Superior temporal gyrus (tissue), 1 donor: Measurements from ENCODE around the gene UBTFL1.
"Not testable (repeated sequence)": the region's sequence is repeated elsewhere in the genome, so short reads cannot be mapped to it uniquely, and the experiment has no call there.

Experiments
- DNase-seq: peaks from one replicate; pipeline ENCODE4 v3.0.0-alpha.2; 2016; ENCODE audit errors: extremely low spot score

UBTFL1 gene, protein sequence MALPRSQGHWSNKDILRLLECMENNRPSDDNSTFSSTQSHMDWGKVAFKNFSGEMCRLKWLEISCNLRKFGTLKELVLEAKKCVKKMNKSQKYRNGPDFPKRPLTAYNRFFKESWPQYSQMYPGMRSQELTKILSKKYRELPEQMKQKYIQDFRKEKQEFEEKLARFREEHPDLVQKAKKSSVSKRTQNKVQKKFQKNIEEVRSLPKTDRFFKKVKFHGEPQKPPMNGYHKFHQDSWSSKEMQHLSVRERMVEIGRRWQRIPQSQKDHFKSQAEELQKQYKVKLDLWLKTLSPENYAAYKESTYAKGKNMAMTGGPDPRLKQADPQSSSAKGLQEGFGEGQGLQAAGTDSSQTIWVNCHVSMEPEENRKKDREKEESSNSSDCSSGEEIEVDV

DNA sequence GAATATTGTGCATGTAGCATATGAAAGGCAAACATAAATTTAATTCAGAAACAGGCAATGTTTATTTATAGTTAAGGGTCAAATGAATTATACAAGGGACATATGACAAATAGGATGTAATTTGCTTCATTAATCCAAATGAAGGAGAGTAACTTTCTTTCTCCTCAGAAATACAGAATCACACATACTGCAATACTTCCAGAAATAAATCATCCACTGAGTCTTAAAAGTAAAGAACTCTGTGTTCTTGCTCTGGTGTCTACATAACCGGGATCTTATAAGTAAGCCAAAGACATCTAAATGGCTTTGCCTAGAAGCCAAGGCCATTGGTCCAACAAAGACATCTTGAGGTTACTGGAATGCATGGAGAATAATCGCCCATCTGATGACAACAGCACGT lies at the start of gene UBTFL1:
TSS of gene UBTFL1 (plus strand) at position 301 of the 400 bp plus-strand sequence. CDS start at position 301, 0 bp downstream.
- DNase-seq: not testable (repeated sequence)

DNA sequence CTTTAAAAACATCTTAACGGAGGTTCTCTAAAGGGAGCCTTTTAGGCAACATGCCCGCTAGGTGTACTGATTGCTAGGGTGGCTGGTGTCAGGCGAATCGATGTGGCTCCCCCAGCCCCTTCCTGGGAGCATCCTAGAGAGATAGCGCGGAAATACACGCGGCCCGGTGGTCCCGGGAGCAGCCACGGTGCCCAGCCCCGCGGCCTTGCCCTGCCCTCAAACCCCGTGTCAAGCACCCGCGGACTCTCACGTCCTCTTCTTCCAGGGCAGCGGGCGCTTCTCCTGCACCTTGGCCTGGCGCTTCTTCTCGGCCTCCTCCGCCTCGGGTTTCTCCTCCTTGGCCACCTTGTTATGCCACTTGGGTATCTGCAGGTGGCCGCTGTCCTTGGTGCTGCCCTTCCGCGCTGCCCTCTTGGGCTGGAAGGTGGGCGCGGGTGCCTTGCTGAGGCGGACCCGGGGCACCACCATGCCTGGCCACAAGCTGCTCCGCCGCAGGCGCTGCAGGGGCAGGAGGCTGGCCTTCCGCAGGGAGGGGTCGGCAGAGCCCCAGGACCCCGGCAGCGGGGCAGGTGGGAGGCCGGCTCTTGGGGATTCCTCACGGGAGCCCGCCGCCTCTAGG lies 34.0 kb upstream of the UBTFL1 start:
- not testable (repeated sequence) for DNase-seq

DNA sequence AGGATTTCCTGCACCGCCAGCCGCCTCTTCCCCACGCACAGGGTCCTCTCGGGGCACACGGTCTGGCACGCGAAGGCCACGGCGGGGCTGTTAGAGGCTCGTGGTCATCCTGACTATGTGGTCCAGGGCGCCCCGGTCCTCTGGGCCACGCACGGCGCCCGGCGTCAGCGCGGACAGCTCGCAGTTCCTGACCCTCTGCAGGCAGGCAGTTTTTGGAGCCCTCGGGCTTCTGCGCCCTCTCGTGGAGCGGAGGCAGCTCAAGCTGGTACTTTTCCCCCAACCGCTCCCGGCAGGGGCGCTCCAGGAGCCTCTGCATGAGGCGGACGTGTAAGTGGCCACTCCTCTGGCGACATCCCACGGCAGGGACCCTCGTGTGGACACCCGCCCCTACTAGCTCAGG lies 33.4 kb upstream of the UBTFL1 start:
- DNase-seq: not testable (repeated sequence)

DNA sequence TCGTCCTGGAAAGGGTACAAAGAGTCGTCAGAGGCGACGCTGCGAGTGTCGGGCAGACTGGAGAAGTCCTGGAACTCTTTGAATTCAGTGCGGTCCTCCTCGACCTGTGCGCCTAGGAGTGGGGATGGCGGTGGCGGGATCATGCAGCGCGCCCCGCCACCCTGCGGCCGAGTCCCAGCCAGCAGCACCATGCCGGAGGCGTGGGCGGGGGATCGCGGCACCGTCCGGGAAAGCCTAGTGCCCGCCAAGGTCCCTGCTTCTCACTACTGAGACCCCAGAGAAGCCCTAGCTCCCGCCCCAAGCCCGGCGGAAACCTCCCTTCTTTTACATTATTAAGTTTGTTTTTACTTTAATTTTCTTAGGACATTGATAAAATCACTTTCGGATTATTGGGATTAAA lies 32.2 kb upstream of the UBTFL1 start:
- DNase-seq: not testable (repeated sequence)

DNA sequence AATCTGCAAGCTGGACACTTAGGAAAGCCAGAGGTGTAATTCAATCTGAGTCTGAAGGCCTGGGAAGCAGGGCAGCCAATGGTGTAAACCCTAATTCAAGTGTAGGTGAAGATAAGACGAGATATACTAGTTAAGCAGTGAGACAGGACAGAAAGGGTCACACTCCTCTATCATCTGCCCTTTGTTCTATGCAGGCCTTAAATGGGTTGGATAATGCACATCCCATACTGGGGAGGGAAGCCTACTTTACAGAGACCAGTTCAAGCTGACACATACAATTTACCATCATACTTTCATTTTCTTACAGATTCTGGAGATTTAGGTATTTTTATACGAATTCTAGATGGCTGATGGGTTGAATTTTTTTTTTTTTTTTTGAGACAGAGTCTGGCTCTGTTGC lies 3.0 kb downstream of the UBTFL1 start:
- not testable (repeated sequence) for DNase-seq

DNA sequence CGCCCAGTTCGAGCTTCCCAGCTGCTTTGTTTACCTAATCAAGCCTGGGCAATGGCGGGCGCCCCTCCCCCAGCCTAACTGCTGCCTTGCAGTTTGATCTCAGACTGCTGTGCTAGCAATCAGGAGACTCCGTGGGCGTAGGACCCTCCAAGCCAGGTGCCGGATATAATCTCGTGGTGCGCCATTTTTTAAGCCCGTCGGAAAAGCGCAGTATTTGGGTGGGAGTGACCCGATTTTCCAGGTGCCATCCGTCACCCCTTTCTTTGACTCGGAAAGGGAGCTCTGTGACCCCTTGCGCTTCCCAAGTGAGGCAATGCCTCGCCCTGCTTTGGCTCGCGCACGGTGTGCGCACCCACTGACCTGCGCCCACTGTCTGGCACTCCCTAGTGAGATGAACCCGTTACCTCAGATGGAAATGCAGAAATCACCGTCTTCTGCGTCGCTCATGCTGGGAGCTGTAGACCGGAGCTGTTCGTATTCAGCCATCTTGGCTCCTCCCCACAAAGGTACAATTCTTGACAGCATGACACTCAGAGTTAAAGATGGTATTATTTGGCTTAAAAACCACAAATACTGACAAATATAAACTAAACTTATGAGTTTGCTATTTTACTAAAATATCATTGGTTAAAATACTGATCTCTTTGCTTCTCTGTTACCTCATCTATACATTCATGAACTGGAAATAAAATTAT lies 9.6 kb downstream of the UBTFL1 start:
- not testable (repeated sequence) for DNase-seq

DNA sequence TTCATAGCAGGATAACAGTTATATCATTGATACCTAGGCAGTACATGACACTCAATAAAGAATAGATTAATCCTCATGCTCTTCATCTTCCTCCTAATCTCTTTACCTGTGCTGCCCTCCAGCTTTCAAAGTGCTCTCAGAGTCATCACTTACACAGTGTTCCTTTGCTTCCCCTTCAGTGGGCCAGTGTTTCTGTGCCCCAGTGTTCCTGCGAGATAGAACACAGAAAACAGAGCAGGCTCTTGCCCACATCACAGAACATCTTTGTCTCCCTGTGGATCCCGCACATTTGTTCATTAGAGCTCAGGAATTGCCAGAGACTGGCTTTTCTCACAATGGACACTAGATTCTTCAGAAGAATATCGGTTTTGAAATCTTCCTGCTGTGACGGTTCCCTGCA lies 12.5 kb downstream of the UBTFL1 start:
- peak; percentile 72 for DNase-seq

DNA sequence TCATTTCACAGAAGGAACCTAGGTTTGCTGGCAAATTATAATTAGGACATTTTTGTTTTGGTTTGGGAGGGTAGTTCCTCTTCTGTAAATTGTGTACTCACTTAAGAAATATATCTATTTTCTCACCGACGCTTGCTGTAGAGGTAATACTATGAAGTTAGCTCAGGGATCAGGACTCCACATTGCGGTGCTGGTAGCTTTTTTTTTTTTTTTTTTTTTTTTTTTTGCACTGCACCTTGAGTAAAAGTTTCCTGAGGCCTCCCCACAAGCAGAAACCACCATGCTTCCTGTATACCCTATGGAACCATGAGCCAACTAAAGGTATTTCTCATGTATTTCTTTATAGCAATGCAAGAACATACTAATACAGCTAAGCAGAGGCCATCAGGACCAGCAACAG lies 14.7 kb downstream of the UBTFL1 start:
- no peak for DNase-seq

DNA sequence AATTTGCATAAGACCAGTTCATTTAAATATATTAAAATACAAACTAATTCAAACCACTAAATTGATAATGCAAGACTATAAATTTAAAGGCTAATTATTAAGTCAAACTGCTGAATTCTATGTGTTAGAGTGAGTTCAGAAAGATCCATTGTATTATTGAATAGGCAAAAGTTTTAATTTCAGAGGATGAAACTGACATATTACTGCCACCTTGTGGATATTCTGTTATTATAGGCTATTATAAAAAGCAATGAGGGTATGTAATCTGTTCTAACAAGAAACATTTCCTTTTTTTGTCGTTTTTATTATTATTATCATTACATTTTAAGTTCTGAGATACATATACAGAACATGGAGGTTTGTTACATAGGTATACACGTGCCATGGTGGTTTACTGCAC lies 27.8 kb downstream of the UBTFL1 start:
- peak; percentile 77 for DNase-seq

DNA sequence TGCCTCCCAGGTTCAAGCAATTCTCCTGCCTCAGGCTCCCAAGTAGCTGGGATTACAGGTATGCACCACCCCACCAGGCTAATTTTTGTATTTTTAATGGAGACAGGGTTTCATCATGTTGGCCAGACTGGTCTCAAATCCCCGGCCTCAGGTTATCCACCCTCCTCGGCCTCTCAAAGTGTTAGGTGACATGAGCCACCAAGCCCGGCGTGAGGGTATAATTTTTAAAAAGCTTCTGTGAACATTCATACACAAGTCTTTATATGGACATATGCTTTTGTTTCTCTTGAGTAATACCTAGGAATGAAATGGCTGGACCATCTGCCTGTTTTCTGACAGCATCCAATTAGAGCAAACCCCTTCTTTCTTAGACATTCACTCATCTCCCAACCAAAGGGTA lies 34.4 kb downstream of the UBTFL1 start:
- DNase-seq: no peak

DNA sequence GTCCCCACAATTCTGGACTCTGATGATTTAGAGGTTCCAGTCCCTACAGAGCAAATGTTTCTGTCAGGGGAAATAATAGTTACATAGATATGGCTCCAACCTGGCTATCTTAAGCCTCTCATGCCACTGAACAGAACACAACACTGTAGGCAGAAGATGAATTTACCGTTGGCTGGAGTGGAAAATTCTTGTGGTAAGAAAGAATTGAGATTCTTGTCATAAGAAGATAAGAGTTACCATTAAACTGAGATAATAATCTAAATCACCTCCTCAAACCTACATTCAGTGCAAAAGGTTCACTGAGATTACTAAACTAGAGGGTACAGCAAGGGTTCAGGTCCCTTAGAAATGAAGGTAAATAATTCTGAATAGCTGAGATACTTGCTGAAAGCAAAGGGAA lies 38.6 kb downstream of the UBTFL1 start:
- no peak for DNase-seq

DNA sequence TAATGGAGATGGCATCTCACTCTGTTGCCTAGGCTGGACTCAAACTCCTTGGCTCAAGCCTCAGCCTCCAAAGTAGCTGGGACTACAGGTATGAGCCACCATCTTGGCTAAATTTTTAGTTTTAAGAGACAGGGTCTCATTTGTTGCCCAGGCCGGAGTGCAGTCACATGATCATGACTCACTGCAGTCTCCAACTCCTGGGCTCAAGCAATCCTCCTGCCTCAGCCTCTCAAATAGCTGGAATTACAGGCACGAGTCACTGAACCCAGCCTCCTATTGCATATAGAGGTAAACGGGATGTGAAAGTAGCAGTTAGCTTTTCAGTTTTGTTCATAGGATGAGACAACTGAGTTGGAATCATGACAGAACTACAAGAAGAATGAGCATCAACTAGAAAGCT lies 39.2 kb downstream of the UBTFL1 start:
- no peak for DNase-seq

DNA sequence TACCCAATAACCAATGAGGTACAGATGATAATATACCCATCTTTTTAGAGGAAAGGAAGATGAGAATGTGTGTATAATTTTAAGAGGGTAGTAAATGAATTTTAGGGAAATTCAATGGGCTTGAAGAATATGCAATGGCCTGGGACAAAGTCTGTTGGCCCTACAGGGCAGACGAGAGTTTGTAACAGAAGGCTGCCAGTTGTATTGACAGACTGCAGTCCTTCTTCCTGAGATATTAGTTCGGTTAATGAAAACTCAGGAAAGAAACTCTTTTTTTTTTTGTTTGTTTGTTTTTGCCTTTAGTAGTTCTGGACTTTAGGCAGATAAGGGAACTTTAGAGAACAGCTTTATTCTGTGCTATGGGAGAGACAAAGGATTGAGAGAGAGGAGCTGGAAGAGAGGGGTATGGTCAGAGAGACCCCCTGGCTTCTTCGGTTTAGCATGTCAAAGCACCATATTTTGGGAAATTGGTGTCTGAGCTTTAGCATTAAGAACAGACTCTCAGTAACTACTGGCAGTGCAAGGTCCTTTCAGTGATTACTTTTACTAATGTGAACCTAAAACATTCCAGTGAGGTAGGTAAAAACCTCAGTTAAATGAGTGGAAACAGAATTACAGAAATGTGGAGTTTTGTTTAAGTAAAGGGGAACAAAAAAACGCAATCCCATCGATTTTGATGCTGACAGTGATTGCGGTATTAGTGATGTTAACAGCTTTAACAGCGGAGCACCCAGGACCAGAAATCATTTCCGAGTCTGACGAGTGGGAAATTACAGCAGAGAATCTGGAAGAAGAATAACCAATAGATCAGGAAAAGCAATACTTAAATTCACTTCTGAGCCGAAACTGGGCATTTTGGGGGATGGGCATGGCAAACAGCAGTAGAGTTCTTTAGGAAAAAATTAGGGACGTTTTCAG lies 48.1 kb downstream of the UBTFL1 start:
- DNase-seq: peak; percentile 68

DNA sequence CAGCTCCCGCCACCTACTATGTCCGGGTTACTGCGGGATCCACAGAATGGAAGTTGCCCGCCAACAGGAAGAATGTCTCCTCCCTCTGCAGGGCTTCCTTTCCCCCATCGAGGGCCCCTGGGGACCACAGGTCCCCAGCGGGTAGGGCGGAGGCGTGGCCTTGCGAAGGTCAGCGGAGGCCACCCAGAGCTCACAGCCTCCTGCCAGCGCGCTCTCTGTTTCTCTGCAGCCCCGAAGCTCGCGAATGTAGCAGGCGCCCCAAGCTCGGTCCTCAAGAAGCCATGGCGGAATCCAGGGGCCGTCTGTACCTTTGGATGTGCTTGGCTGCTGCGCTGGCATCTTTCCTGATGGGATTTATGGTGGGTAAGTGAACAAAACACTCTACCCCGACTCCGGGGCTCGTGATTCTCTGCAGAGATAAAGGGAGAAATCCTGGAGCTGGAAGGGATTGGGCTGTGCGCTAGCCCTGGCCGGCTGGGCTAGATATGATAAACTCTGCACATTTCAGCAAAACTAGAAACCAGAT lies 48.8 kb downstream of the UBTFL1 start, which contains the start of gene NAALAD2:
TSS of gene NAALAD2 (plus strand) at position 186 of the 526 bp plus-strand sequence. CDS start at position 282, 96 bp downstream.
- peak; percentile 72 for DNase-seq

DNA sequence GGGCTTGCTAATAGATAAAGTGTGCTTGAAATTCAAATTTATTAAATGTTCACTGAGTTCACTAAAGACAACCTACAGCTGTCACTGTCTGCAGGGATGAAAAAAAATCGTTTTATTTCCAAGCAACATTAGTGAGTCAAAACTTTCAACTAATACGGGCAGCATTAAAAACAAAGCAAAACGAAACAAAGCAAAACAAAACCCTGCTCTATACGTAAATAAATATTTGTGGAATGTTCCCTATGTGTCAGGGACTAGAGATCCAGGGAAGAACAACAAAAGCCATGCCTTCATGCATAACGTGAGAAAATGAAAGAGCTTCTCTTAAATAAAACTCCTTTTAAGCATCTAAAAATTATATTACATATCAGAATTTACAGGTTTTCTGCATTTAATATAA lies 49.3 kb downstream of the UBTFL1 start:
- no peak for DNase-seq
